Hematopoietic multipotent progenitor cell treated with erythropoietin and hydrocortisone succinate and interleukin-3 and kit ligand, for 17 days (in vitro differentiated cells): ENCODE results near the gene CEACAM19.
A peak's percentile ranks its signal among the peaks of the same experiment; 100 is the strongest.
"Not testable (repeated sequence)": the region's sequence is repeated elsewhere in the genome, so short reads cannot be mapped to it uniquely, and the experiment has no call there.

Experiments used
- DNase-seq: peaks from one replicate; pipeline ENCODE4 v3.0.0-alpha.2; 2015; ENCODE audit warnings: low spot score

CEACAM19 gene

DNA sequence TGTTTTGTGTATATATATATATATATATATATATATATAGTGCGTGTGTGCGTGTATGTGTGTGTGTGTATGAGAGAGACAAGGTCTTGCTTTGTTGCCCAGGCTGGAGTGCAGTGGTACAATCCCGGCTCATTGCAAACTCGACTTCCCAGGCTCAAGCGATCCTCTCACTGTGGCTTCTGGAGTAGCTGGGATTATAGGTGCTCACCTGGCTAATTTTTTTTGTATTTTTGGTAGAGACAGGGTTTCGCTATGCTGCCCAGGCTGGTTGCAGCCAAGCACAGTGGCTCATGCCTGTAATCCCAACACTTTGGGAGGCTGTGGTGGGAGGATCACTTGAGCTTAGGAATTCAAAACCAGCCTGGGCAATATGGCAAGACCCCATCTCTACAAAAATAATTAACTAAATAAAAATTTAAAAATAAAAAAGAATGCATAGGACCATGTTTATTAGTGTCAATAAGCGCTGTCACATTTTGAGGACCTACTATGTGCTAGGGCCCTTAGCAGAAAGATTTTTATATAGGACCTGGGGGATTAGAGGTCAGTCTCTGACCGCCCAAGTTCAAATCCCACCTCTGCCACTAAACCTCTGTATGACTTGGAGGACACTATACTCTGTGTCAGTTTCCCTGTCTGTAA lies 25.8 kb upstream of the CEACAM19 start:
- no peak for DNase-seq

DNA sequence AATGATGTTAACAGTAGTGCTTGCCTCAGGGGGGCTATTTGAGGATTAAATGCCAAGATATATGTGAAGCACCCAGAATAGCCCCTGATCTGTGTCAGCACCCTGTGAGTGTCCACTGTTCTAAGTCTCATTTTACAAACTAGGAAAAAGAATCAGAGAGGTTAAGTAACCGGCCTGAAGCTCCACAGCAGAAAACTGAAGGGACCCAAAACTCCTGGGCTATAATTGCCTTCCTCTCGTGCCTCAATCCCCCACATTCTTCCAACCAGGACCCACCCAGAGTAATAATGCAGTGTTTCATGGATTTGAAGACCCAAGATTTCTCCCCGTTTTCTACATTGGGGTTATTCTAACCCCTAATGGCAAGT lies 25.2 kb upstream of the CEACAM19 start:
- no peak for DNase-seq

DNA sequence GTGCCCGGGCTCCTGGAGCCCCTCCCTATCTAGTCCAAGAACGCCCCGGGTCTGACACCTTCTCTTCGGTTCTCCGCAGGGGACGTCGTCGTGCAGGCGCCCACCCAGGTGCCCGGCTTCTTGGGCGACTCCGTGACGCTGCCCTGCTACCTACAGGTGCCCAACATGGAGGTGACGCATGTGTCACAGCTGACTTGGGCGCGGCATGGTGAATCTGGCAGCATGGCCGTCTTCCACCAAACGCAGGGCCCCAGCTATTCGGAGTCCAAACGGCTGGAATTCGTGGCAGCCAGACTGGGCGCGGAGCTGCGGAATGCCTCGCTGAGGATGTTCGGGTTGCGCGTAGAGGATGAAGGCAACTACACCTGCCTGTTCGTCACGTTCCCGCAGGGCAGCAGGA lies 24.1 kb upstream of the CEACAM19 start:
- no peak for DNase-seq

DNA sequence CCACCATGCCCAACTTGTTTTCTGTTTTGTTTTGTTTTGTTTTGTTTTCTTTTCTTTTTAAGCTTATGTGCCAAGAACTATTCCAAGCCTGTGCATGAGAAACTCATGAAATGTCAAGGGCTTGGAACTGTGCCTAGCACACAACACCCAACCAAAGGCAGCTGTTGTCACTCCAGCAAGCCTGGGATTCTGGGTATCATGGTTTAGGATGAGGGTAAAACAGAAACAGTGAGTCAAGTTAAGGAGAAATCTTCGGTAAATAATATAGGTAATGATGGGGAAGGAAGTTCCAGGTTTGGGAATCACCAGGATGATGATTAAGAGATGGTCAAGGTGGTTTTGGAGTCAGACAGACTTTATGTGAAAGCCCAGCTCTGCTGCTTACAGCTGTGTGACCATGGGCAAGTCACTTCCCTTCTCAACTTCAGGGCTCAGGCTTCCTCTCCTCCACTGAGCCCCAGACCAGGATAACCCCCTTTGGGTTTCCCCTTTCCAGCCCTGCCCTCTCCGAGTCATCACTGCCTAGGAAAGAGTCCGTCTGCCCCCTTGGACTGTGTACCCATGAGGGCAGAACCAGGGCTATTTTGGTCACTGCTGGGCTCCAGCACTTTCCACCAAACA lies 22.5 kb upstream of the CEACAM19 start:
- DNase-seq = no peak

DNA sequence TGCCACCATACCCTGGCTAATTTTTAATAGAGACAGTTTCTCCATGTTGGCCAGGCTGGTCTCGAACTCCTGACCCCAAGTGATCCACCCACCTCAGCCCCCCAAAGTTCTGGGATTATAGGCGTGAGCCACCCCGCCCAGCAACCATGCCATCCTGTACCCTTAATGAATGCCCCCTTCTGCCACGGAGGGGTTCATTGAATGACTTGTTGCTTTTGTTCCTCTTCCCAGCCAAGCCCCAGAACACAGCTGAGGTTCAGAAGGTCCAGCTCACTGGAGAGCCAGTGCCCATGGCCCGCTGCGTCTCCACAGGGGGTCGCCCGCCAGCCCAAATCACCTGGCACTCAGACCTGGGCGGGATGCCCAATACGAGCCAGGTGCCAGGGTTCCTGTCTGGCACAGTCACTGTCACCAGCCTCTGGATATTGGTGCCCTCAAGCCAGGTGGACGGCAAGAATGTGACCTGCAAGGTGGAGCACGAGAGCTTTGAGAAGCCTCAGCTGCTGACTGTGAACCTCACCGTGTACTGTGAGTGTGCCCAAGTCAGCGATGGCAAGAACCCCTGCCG lies 21.6 kb upstream of the CEACAM19 start:
- DNase-seq = no peak

DNA sequence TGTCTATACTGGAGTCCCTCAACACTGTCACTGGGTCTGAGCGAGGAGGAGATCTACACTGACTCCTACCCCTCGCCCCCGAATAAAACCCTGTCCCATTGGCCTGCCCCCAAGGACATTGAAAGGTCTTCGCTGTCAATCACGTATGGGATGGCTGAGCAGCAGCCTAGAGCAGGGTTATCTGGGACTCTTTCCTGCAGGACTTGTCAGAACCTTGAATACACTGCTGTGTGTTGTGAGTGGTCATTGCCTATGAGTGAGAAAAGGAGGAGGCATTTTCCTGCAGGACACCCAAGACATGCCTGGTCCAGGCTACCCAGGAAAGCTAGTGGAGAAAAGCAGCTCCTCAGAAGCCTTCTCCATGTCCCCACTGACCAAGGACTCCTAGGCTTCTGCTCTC lies 17.9 kb upstream of the CEACAM19 start:
- no peak for DNase-seq

DNA sequence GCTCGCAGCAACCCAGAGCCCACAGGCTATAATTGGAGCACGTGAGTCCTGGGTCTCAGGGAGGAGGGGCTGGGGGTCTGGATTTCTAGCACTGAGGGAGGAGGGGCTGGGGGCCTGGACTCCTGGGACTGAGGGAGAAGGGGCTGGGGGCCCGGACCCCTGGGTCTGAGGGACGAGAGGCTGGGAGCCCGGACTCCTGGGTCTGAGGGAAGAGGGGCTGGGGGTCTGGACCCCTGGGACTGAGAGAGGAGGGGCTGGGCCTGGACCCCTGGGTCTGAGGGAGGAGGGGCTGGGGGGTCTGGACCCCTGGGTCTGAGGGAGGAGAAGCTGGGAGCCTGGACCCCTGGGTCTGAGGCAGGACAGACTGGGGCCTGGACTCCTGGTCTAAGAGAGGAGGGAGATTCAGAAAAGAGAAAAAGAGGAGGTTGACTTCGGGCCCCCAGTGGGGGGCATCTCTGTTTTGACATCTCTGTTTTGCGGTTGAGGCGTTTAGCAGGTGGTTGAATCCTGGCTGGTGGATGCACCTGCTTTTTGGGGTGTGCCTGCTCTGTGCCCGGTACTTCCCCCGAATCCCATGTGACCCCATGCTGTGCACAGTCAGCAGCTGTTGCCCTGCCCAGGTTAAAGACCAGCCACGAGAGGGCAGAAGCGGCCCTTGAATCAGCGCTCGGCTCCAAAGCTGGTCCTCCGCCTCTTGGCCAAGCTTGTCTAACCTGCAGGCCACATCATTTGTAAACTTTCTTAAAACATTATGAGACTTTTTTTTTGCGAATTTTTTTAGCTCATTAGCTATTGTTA lies 17.1 kb upstream of the CEACAM19 start:
- no peak for DNase-seq

DNA sequence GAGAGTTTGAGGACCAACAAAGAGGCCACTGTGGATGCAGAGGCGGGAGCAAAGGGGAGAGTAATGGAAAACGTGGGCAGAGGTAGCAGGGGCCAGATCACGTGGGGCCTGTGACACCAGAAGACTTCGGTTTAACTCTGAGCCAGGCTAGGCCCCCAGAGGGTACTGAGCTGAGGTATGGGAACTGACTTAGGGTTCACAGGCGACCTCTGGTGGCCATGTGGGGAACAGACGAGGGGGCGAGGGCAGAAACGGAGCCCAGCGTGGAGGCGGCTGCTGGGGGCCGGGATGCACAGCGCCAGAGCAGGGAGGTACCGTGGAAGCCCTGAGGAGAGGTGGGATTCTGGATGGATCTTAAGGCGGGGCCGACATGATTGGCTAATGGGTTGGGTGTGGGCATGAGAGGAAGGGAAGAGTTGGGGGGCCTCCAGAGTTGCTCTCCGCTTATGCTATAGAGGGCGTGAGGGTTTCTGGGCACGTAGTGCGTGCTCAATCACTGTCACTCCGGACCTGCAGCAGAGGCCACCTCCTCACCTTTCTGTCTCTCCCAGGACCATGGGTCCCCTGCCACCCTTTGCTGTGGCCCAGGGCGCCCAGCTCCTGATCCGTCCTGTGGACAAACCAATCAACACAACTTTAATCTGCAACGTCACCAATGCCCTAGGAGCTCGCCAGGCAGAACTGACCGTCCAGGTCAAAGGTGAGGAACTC lies 13.9 kb upstream of the CEACAM19 start:
- peak; percentile 41 for DNase-seq

DNA sequence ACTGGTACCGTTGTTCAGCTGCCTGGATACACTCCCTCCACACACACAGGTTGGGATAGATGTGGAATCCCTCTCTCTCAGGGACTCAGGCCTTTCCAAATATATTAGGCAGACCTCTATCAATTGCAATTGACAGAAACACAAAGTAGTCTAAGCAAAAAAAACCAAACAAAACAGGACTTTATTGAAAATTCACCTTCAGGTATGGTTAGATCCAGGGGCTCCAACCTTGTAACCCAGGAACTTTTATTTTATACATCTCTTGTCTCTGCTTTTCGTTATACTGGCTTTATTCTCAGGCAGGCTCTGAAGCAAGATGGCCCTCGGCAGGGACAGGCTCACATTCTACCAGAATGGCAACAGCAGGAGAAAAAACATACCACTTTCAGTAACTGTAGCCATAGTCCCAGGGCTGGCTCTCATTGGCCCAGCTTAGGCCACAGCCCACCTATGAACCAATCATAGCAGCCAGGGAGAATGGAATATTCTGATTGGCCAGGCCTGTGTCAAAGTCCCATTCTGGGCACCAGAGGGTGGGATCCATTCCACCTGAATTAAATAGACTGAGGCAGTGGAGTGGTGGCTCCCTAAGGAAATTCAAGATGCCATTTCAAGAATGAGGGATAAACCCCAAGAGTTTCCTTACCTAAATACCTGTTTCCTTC lies 13.1 kb upstream of the CEACAM19 start:
- DNase-seq = no peak

DNA sequence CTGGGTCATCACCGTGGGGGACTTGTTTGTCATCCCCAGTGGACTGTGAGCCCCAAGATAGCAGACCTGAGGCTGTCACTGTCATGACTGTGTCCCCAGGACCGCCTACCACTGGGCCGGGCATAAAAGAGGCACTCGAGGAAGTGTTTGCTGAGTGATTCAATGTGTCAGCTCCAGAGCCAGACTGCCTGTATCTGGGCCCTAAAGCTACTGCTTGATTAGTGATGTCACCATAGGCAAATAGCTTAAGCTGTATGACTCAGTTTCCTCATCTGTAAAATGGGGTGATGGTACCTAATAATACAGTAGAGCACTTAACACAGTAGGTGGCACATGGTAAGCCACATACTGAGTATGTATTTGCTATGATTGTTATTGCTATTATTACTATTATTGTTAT lies 11.2 kb upstream of the CEACAM19 start:
- DNase-seq = no peak

DNA sequence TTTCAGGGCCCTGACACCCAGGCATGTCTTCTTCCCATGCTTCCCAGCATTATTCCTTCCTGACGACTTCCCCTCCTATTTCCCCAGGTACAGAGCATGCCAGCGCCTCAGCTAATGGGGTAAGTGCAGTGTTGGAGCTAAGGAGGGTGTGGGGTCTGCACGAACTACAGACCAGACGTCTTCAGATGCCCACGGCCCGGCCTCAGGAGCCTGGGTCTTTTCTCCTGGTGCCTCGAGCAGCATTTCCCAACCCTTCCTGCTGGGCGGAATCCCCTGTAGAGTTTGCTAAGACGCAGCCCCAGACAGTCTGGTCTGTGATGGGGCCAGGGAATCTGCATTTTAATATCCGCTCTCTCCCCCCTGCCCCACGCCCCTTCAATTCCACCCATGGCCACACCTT lies 10.1 kb upstream of the CEACAM19 start:
- DNase-seq = no peak

DNA sequence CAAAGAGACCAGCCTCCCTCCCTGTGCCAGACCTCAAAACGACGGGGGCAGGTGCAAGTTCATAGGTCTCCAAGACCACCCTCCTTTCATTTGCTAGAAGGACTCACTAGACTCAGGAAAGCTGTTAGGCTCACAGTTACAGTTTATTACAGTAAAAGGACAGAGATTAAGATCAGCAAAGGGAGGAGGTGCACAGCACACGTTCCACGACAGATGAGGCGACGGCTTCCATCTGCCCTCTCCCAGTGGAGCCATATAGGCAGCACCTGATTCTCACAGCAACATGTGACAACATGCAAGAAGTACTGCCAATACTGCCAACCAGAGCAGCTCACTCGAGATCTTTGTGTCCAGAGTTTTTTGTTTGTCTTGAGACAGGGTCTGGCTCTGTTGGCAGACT lies 9.4 kb upstream of the CEACAM19 start:
- no peak for DNase-seq

DNA sequence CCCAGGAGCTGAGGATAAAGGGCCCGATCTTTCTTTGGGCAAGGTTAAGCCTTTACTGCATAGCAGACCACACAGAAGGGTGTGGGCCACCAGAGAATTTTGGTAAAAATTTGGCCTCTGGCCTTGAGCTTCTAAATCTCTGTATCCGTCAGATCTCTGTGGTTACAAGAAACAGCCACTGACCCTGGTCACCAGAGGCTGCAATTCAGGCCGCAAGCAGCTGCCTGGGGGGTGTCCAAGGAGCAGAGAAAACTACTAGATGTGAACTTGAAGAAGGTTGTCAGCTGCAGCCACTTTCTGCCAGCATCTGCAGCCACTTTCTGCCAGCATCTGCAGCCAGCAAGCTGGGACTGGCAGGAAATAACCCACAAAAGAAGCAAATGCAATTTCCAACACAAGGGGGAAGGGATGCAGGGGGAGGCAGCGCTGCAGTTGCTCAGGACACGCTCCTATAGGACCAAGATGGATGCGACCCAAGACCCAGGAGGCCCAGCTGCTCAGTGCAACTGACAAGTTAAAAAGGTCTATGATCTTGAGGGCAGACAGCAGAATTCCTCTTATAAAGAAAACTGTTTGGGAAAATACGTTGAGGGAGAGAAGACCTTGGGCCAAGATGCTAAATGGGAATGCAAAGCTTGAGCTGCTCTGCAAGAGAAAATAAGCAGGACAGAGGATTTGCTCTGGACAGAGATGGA lies 8.4 kb upstream of the CEACAM19 start:
- no peak for DNase-seq

DNA sequence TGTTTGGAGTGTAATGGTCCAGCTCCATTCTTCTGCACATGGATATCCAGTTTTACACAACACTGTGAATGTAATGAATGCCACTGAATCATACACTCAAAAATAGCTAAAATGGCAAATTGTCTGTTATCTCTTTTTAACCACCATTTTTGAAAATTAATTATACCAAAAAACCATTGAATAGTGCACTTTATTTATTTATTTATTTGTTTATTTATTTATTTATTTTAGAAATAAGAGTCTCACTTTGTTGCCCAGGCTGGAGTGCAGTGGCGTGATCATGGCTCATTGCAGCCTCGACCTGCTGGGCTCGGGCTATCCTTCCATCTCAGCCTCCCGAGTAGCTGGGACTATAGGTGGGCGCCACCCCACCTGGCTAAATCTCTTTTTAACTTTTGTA lies 7.3 kb upstream of the CEACAM19 start:
- no peak for DNase-seq

DNA sequence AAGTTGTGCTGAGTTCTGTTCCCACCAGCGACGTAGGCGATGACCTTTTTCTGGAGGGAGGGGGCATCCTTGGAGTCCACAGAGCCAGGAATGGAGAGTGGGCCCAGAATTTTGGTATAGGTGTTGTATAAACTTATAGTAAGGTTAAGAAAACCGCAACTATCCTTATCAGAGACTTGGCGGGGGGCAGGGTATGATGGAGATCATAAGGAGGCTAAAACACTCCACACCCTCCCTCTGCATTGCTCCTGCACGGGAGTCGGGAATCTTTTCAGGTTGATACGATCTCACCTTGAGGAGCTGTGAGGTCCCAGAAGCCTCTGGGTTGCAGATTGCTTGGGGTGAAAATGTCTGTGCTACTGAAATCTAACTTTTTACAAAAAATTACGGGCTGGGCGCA lies 6.3 kb upstream of the CEACAM19 start:
- DNase-seq = no peak

DNA sequence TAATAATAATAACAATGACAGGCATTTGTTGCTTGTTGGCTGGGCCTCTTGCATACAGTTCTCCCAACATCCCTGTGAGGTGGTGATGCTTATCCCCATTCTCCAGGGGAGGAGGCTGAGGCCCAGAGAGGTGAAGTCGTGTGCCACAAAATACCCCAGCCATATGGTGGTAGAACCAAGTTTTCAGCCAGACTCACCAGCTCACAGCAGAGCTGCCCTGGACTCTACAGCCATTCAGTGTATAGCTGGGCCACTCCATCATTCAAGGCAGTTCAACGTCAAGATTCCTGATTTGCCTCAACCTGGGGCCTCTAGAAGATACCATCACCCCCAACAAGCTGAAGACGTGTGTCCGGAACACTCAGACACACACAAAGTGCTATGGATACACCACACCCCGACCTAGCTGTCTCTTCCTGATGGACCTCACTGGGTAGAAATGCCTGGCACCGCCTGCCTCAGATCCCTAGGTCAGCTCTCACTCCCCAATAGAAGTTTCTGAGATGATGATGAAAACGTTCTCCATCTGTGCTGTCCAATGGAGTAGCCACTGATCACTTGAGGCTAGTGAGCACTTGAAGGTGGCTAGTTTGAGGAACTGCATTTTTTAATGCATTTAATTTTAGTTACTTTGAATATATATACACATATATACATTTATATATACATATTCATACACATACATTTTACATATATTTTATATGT lies 4.3 kb upstream of the CEACAM19 start:
- DNase-seq = no peak

DNA sequence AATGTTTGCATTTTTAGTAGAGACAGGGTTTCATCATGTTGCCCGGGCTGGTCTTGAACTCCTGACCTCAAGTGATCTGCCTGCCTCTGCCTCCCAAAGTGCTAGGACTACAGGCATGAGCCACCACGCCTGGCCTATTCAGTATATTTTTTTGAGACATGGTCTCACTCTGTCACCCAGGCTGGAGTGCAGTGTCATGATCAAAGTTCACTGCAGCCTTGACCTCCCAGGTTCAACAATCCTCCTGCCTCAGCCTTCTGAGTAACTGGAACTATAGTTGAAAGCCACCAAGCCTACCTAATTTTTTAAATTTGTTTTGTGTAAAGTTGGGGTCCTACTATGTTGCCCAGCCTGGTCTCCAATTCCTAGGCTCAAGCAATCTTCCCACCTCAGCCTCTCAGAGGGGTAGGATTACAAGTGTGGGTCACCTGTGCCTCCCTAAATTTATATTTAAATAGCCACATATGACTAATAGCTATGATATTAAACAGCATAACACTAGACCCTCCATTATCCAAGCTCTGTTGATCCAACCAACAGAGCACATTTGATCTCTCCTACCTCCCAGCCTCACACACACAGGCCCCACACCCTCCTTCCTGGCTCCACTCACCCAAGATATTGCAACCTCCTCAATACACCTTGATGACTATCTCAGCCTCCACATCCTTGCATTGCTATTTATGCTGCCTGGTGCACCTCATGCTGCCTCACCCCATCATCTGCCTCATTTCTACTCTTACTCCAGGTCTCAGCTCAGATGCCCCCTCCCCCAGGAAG lies 2.1 kb upstream of the CEACAM19 start:
- DNase-seq = no peak

DNA sequence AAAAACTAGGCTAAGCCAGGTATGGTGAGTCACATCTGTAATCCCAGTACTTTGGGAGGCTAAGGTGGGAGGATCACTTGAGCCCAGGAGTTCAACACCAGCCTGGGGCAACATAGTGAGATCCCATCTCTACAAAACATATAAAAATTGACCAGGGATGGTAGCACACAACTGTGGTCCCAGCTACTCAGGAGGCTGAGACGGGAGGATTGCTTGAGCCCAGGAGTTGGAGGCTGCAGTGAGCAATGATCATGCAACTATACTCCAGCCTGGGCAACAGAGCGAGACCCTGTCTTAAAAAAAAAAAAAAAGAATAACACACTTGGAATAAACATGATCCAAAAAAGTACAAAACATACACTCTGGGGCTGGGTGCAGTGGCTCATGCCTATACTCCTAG lies 1.3 kb upstream of the CEACAM19 start:
- DNase-seq = not testable (repeated sequence)

DNA sequence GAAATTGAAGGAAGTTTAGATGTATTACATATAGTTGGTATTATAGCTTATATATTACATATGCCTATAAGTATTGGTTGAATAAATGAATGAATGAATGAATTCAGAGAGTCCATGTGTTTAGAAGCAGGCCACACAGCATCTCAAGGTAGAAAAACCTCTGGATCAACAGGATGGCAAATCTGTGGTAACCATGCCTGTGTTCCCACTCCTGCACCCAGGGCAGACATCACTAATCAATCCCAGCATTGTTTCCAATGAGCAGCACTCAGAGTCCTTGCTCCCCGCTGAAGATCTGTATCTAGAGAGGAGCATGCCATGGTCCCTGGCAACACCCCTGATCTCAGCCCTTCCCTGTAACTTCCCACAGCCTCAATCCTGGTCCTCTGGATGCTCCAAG lies 944 bp downstream of the CEACAM19 start:
- DNase-seq = no peak

DNA sequence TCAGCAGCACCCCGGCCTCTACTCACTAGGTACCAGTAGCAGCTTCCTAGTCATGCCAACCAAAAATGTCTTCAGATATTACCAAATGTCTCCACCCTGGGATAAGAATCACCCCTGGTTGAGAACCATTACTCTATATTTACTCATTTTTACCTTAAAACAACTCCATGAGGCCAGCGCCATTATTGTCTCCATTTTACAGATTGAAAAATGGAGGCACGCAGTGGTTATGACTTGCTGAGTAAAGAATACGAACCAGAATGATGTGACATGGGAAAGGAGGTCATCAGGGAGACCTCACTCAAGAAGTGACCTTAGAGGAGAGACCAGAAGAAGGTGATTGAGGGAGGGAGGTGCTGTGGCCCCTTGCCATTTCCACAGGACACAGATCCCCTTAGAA lies 2.2 kb downstream of the CEACAM19 start:
- DNase-seq = no peak
